Measurements from ENCODE around the gene C22orf15.

C22orf15 gene, protein sequence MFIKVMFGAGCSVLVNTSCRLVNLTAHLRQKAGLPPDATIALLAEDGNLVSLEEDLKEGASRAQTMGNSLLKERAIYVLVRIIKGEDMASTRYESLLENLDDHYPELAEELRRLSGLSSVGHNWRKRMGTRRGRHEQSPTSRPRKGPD

DNA sequence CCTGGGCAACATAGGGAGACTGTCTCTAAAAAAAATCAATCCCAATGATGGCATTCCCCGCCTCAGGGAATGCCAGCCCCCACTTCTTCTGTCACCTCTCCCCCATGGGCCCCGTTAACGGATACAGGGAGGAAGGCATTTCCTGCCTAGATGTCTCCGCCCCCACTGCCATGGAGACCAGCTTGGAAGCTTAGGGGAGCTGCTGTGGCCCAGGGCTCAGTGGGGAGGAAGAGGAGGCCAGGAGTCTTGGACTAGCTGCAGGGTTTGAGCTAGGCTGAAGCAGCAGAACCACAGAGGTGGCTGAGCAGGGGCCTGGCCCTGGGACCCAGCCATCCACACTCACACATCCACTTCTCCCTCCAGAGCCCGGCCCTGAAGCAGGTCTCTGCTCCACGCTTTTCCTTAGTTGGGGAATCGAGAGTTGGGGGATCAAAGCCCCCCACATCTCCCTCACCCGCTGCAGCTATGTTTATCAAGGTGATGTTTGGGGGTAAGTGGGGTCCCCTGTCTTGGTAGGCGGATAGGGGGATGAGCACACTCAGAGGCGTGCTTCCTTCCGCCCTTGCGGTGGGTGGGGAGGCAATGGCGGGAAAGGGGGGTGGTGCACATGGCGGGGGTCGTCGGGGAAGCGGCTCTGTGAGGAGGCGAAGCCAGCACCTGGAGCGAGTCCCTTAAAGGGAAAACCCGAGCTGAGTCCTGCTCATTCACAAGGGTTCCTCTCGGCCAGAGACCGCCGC lies at the start of gene C22orf15:
Gene C22orf15, plus strand, starts transcription at position 149 of the 737 bp plus-strand sequence. Its CDS starts 317 bp downstream, at position 466.
- no peak for TF ChIP-seq CTCF (conservative IDR thresholded peaks at IDR 0.05)
- no peak for TF ChIP-seq ZFX (IDR thresholded peaks at IDR 0.05)
- no peak within 1 kb of the TSS for H3K27ac ChIP-seq

GRCh38 chr22:23713696-23714595 lies 48.8 kb upstream of the C22orf15 start:
- H3K27ac ChIP-seq: no peak overlapping the region
- TF ChIP-seq ZFX (IDR thresholded peaks at IDR 0.05): no peak
- TF ChIP-seq CTCF (conservative IDR thresholded peaks at IDR 0.05): no peak

- TF ChIP-seq CTCF (conservative IDR thresholded peaks at IDR 0.05): no peak
- no peak for TF ChIP-seq ZFX (IDR thresholded peaks at IDR 0.05)
- H3K27ac ChIP-seq: no peak overlapping the region
Observed at GRCh38 chr22:23714596-23715578, 47.9 kb upstream of the C22orf15 start.

DNA sequence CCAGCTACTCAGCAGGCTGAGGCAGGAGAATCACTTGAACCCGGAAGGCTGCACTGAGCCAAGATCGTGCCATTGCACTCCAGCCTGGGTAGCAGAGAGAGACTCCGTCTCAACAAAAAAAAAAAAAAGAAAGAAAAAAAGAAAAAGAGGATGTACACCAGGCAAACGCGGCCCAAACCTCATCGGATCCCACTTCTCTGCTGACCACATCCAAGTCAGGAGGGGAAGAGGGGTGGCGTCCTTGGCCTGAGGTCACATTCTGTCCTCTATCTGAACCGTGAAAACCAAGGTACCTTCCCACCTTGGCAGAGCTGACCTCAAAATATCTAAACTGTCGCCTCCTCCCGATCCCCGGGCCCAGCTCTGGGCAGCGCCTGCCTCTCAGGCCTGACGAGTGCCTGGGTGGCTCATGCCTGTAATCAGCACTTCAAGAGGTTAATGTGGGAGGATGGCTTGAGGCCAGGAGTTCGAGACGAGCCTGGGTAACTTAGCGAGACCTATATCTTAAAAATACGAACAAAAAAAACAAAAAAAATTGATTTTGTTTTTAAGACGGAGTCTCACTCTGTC lies 46.9 kb upstream of the C22orf15 start:
- no peak for TF ChIP-seq ZFX (IDR thresholded peaks at IDR 0.05)
- TF ChIP-seq CTCF (conservative IDR thresholded peaks at IDR 0.05): no peak
- H3K27ac ChIP-seq: no peak overlapping the region; the same call in 1 of the 2 replicates

GRCh38 chr22:23716811-23717801 lies 45.7 kb upstream of the C22orf15 start:
- TF ChIP-seq ZFX (IDR thresholded peaks at IDR 0.05) (peak; percentile 81), CTCF (conservative IDR thresholded peaks at IDR 0.05) (no peak)
- H3K27ac ChIP-seq: peak overlapping the region; percentile 84

Data from C4-2B (cell line).